Esophagus muscularis mucosa (tissue), 4 donors: ENCODE data around the gene BIRC6. TPM values are rescaled to one million over a fixed set of nuclear protein-coding genes. Genes with fewer than 3 reads are reported as not detected.

Experiments used
- DNase-seq: peaks from one replicate; pipeline ENCODE4 v3.0.0-alpha.2; 2017; ENCODE audit errors: extremely low spot score
- H3K27ac ChIP-seq, 4 donors: fragments of 200-600 bp; sonication (generic); replicated peaks in 1 of 4; 1 replicate in 3 of 4; 2 replicates in 1 of 4; pipeline ENCODE4 v1.5.1; 2016 to 2019; ENCODE audit warnings: mild to moderate bottlenecking in 1 of 4
- H3K27me3 ChIP-seq, 4 donors: fragments of 200-600 bp; sonication (generic); one replicate each; pipeline versions ENCODE4 v1.5.1 to v1.6.0; 2016 to 2019
- H3K36me3 ChIP-seq, 4 donors: fragments of 200-600 bp; sonication (generic); one replicate each; pipeline ENCODE4 v1.5.1; 2016 to 2019
- H3K4me1 ChIP-seq, 4 donors: fragments of 200-600 bp; sonication (generic); one replicate each; pipeline ENCODE4 v1.5.1; 2016 to 2019
- H3K4me3 ChIP-seq, 4 donors: fragments of 200-600 bp; sonication (generic); 1 replicate in 2 of 4; 2 replicates in 2 of 4; pipeline ENCODE4 v1.5.1; 2016 to 2019; ENCODE audit warnings: mild to moderate bottlenecking in 4 of 4, moderate library complexity in 1 of 4
- H3K9me3 ChIP-seq, 4 donors: fragments of 200-600 bp; sonication (generic); 1 replicate in 3 of 4; 2 replicates in 1 of 4; pipeline ENCODE4 v1.5.1; 2016 to 2019
- CTCF ChIP-seq, 3 experiments: fragments of 200-600 bp in 2 of 3; fragments of 450-650 bp in 1 of 3; sonication (generic) in 2 of 3; IDR thresholded peaks; one replicate each; pipeline ENCODE4 v1.5.1; 2017 to 2019; ENCODE audit warnings: antibody characterized with exemption in 3 of 3, mild to moderate bottlenecking in 2 of 3, moderate library complexity in 1 of 3
- EP300 ChIP-seq: sonication (generic); formaldehyde crosslinking; IDR thresholded peaks from one replicate; pipeline ENCODE4 v1.6.1; 2017; ENCODE audit warnings: antibody characterized with exemption
- POLR2A ChIP-seq: fragments of 450-650 bp; IDR thresholded peaks from one replicate; pipeline ENCODE4 v1.6.1; 2017; ENCODE audit warnings: antibody characterized with exemption, moderate library complexity, mild to moderate bottlenecking, low read depth
- POLR2AphosphoS5 ChIP-seq, 2 donors: sonication (generic); formaldehyde crosslinking; IDR thresholded peaks; one replicate each; pipeline ENCODE4 v1.6.1; 2017; ENCODE audit warnings: antibody characterized with exemption in 2 of 2
- WGBS: methylation state at CpG from one replicate; pipeline ENCODE4 v1.1.5; 2018; 5-methylcytosine and 5-hydroxymethylcytosine counted together
- intact Hi-C: fragments of 100-400 bp; cut with DNase I; formaldehyde crosslinking; loops from one replicate; pipeline ENCODE4 v1.15.1; 2023
- total RNA-seq, 4 donors: library from RNA; depleted of rRNA; stranded (reverse); fragments of >200 nt; gene quantifications; one replicate each; pipeline versions ENCODE4 v1.1.0 to v1.2.1, GENCODE V29; 2016

BIRC6 gene
- total RNA-seq, 4 donors from 2014 or later: 74.2 to 103 (median 79.8) TPM

DNA sequence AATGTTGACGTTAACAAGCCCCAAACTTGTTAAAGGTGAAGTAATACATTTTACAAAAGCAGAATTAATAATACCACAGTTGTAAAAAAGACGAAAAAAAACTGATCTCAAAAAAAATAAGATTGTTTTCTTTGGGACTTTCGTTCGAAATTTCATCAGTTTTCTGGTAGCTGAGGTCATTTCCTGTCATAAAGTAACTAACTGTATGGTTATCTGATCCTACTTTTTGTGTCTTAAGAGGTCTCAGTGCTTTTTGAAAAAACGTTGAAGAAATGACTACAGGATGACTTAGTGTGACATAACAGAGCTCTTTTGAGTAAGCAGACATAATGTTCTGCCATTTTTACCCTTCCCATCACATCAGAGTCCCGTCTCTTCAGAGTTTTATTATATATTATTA lies 79.3 kb downstream of the BIRC6 start:
- Histone ChIP-seq H3K27me3 (no peaks in the 10 kb centered on the region), H3K4me1 (no peaks in the 10 kb centered on the region), H3K9me3 (no peaks in the 10 kb centered on the region), H3K27ac (no peak overlapping the region), H3K4me3 (no peak overlapping the region), H3K36me3 (peaks cover 7 to 80% (median 45%) of the 10 kb centered on the region in 4 donors)
- intact Hi-C loops: no loop called here
- 87% methylated on average over 6 of the region's 6 CpGs for WGBS
- TF ChIP-seq CTCF (IDR thresholded peaks at IDR 0.05) (no peak), POLR2A (no peak), POLR2AphosphoS5 (IDR thresholded peaks at IDR 0.05) (no peak), EP300 (no peak)
- no peak for DNase-seq

DNA sequence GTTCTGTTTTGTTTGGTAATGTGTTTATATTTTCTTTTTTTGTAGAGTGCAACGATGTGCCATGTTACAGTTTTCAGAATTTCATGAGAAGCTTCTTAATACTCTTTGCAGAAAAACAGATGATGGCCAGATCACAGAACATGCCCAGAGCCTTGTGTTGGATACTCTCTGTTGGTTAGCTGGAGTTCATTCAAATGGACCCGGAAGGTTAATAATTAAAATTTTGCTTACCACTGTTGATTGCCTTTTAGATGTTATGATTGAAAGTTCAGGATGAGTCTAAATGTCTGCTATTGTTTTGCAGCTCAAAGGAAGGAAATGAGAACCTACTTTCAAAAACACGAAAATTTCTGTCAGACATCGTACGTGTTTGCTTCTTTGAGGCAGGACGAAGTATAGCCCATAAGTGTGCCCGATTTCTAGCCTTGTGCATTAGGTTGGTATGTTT lies 85.2 kb downstream of the BIRC6 start:
- no peak for DNase-seq
- no peak overlapping the region for H3K27ac ChIP-seq
- TF ChIP-seq POLR2A (no peak), EP300 (no peak), POLR2AphosphoS5 (IDR thresholded peaks at IDR 0.05) (no peak), CTCF (IDR thresholded peaks at IDR 0.05) (no peak)
- H3K4me1 ChIP-seq: no peaks in the 10 kb centered on the region
- peaks cover 38 to 92% (median 75%) of the 10 kb centered on the region in 4 donors for H3K36me3 ChIP-seq
- 97% methylated on average over 7 of the region's 7 CpGs for WGBS
- no peaks in the 10 kb centered on the region for H3K27me3 ChIP-seq
- H3K4me3 ChIP-seq: no peak overlapping the region
- no peaks in the 10 kb centered on the region for H3K9me3 ChIP-seq
- intact Hi-C loops: no loop called here

DNA sequence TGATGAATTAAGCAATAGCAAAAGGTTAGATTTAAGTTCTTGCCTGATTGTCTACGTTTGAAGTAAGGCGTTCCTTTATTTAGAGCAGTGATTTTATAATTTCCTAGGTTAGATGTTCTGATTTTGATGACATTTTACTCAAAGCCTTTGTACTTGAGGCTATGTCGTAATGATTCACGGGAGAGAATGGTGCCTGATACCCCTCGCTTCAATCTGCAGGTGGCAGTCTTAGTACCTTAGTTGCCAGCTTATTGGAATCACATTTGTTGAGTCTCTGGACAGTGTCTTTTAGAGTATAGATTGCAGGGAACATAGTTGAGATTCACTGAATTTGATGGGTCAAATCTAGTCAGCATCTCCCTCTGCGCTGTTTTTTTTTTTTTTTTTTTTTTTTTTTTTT lies 89.5 kb downstream of the BIRC6 start:
- no peak for DNase-seq
- H3K27me3 ChIP-seq: no peaks in the 10 kb centered on the region
- no peaks in the 10 kb centered on the region for H3K4me1 ChIP-seq
- WGBS: 95% methylated on average over 6 of the region's 6 CpGs
- no peaks in the 10 kb centered on the region for H3K9me3 ChIP-seq
- H3K36me3 ChIP-seq: peaks cover 44 to 78% (median 66%) of the 10 kb centered on the region in 4 donors
- intact Hi-C loops: no loop called here
- H3K4me3 ChIP-seq: no peak overlapping the region
- no peak for TF ChIP-seq CTCF (IDR thresholded peaks at IDR 0.05)
- no peak for TF ChIP-seq POLR2A
- no peak for TF ChIP-seq POLR2AphosphoS5 (IDR thresholded peaks at IDR 0.05)
- TF ChIP-seq EP300: no peak
- H3K27ac ChIP-seq: no peak overlapping the region

DNA sequence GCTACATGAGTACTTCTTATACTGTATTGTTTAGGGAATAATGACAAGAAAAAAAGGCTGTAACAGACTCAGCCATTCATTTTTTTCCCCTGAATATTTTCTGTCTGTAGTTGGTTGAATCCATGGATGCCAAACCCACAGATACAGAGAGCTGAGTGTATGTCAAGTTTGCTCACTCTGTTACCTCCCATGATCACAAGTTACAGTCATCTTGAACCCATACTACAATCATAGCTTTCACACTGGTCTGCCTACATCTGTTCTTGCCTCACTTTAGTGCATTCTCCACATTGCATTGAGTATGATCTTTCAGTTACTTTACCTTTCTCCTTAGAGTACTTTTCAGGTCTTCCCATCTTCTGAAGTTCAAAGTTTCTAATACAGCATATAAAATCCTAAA lies 94.0 kb downstream of the BIRC6 start:
- intact Hi-C loops: no loop called here

More for the DNA sequence above, 94.0 kb downstream of the BIRC6 start:
- Histone ChIP-seq H3K27ac (no peak overlapping the region), H3K9me3 (no peaks in the 10 kb centered on the region), H3K36me3 (peaks cover 19 to 41% (median 26%) of the 10 kb centered on the region in 4 donors), H3K27me3 (no peaks in the 10 kb centered on the region), H3K4me3 (no peak overlapping the region), H3K4me1 (no peaks in the 10 kb centered on the region)
- DNase-seq: no peak
- TF ChIP-seq POLR2AphosphoS5 (IDR thresholded peaks at IDR 0.05) (no peak), EP300 (no peak), CTCF (IDR thresholded peaks at IDR 0.05) (no peak), POLR2A (no peak)
